HUES64 (cell line): ENCODE data around the gene GSN.

Source experiments
- H3K27ac ChIP-seq: 2 replicates; pipeline ENCODE4 v1.7.0; 2013; ENCODE audit warnings: low read depth, low read length, inconsistent platforms
- H3K27me3 ChIP-seq: 2 replicates; pipeline ENCODE4 v1.6.1; 2013; ENCODE audit warnings: mild to moderate bottlenecking, low read length; ENCODE audit not compliant: insufficient read depth
- H3K36me3 ChIP-seq: 2 replicates; pipeline ENCODE4 v1.6.1; 2013; ENCODE audit warnings: mild to moderate bottlenecking, low read length; ENCODE audit not compliant: insufficient read depth
- H3K4me1 ChIP-seq: 2 replicates; pipeline ENCODE4 v1.6.1; 2013; ENCODE audit warnings: mild to moderate bottlenecking, low read length, moderate library complexity; ENCODE audit not compliant: insufficient read depth
- H3K4me3 ChIP-seq: 2 replicates; pipeline ENCODE4 v1.5.1; 2013; ENCODE audit warnings: mild to moderate bottlenecking, low read length, moderate library complexity
- H3K9ac ChIP-seq: 2 replicates; pipeline ENCODE4 v1.6.1; 2013; ENCODE audit warnings: mild to moderate bottlenecking, low read depth, low read length
- H3K9me3 ChIP-seq: 2 replicates; pipeline ENCODE4 v1.6.1; 2013; ENCODE audit warnings: low read depth, low read length; ENCODE audit not compliant: insufficient read depth
- WGBS: fragments of 150-250, 120-280 bp; methylation state at CpG from one replicate; pipeline ENCODE4 v1.1.7; 2013; ENCODE audit warnings: missing lambda C conversion rate; 5-methylcytosine and 5-hydroxymethylcytosine counted together

GSN gene

GRCh38 chr9:121328876-121329681, 61.1 kb downstream of the GSN start:
- Histone ChIP-seq H3K9ac (no peak overlapping the region), H3K36me3 (peaks cover 13% of the 10 kb centered on the region), H3K27ac (no peak overlapping the region), H3K9me3 (no peaks in the 10 kb centered on the region), H3K27me3 (no peaks in the 10 kb centered on the region), H3K4me1 (no peaks in the 10 kb centered on the region), H3K4me3 (no peak overlapping the region)
- WGBS = 94% methylated on average over 16 of the region's 16 CpGs

- Histone ChIP-seq H3K9ac (no peak overlapping the region), H3K4me1 (no peaks in the 10 kb centered on the region), H3K36me3 (peaks cover 10% of the 10 kb centered on the region), H3K9me3 (no peaks in the 10 kb centered on the region), H3K27me3 (no peaks in the 10 kb centered on the region), H3K27ac (no peak overlapping the region), H3K4me3 (no peak overlapping the region)
- 95% methylated on average over 3 of the region's 3 CpGs for WGBS
Observed at GRCh38 chr9:121331549-121331948, 63.6 kb downstream of the GSN start.

GRCh38 chr9:121331992-121332685, 64.2 kb downstream of the GSN start:
- Histone ChIP-seq H3K9ac (no peak overlapping the region), H3K4me1 (no peaks in the 10 kb centered on the region)
- 90% methylated on average over 13 of the region's 14 CpGs for WGBS

GRCh38 chr9:121333950-121334773, 66.2 kb downstream of the GSN start:
- H3K27ac ChIP-seq = no peak overlapping the region
- H3K9me3 ChIP-seq = no peaks in the 10 kb centered on the region
- 91% methylated on average over 8 of the region's 8 CpGs for WGBS
- no peak overlapping the region for H3K9ac ChIP-seq
- peaks cover 10% of the 10 kb centered on the region for H3K36me3 ChIP-seq
- H3K27me3 ChIP-seq = no peaks in the 10 kb centered on the region
- no peaks in the 10 kb centered on the region for H3K4me1 ChIP-seq
- H3K4me3 ChIP-seq = no peak overlapping the region

More at GRCh38 chr9:121331992-121332685, 64.2 kb downstream of the GSN start:
- Histone ChIP-seq H3K36me3 (peaks cover 10% of the 10 kb centered on the region), H3K27me3 (no peaks in the 10 kb centered on the region), H3K27ac (no peak overlapping the region), H3K4me3 (no peak overlapping the region), H3K9me3 (no peaks in the 10 kb centered on the region)

- Histone ChIP-seq H3K36me3 (peaks cover 17% of the 10 kb centered on the region), H3K4me3 (no peak overlapping the region), H3K4me1 (no peaks in the 10 kb centered on the region), H3K27me3 (no peaks in the 10 kb centered on the region), H3K9me3 (no peaks in the 10 kb centered on the region), H3K9ac (no peak overlapping the region), H3K27ac (no peak overlapping the region)
- 96% methylated on average over 4 of the region's 4 CpGs for WGBS
Observed at GRCh38 chr9:121336665-121337064, 68.7 kb downstream of the GSN start.

GRCh38 chr9:121339437-121339836, 71.5 kb downstream of the GSN start:
- Histone ChIP-seq H3K4me1 (no peaks in the 10 kb centered on the region), H3K9ac (no peak overlapping the region), H3K36me3 (peaks cover 27% of the 10 kb centered on the region), H3K27ac (no peak overlapping the region), H3K27me3 (no peaks in the 10 kb centered on the region), H3K9me3 (no peaks in the 10 kb centered on the region), H3K4me3 (no peak overlapping the region)
- WGBS = 87% methylated on average over 2 of the region's 2 CpGs

GRCh38 chr9:121340676-121341392, 72.9 kb downstream of the GSN start:
- Histone ChIP-seq H3K9me3 (no peaks in the 10 kb centered on the region), H3K27me3 (no peaks in the 10 kb centered on the region), H3K4me3 (no peak overlapping the region), H3K4me1 (no peaks in the 10 kb centered on the region), H3K27ac (no peak overlapping the region), H3K9ac (no peak overlapping the region), H3K36me3 (peaks cover 36% of the 10 kb centered on the region)
- 94% methylated on average over 6 of the region's 6 CpGs for WGBS

- Histone ChIP-seq H3K36me3 (peaks cover 64% of the 10 kb centered on the region), H3K4me1 (no peaks in the 10 kb centered on the region), H3K27ac (no peak overlapping the region), H3K4me3 (no peak overlapping the region), H3K9ac (no peak overlapping the region), H3K27me3 (no peaks in the 10 kb centered on the region), H3K9me3 (no peaks in the 10 kb centered on the region)
- 96% methylated on average over 4 of the region's 4 CpGs for WGBS
Observed at GRCh38 chr9:121344184-121344583, 76.2 kb downstream of the GSN start.

GRCh38 chr9:121345070-121345469, 77.1 kb downstream of the GSN start:
- no peak overlapping the region for H3K27ac ChIP-seq
- no peak overlapping the region for H3K9ac ChIP-seq
- no peaks in the 10 kb centered on the region for H3K9me3 ChIP-seq
- H3K27me3 ChIP-seq = no peaks in the 10 kb centered on the region
- H3K36me3 ChIP-seq = peaks cover 63% of the 10 kb centered on the region
- no peaks in the 10 kb centered on the region for H3K4me1 ChIP-seq
- 96% methylated on average over 3 of the region's 3 CpGs for WGBS
- no peak overlapping the region for H3K4me3 ChIP-seq

- Histone ChIP-seq H3K4me3 (no peak overlapping the region), H3K9me3 (no peaks in the 10 kb centered on the region), H3K27me3 (no peaks in the 10 kb centered on the region), H3K27ac (no peak overlapping the region), H3K9ac (no peak overlapping the region), H3K36me3 (peaks cover 66% of the 10 kb centered on the region), H3K4me1 (0 out of 2 replicates have a peak, but pooled peaks cover under 1% of the 10 kb centered on the region)
- 83% methylated on average over 3 of the region's 3 CpGs for WGBS
Observed at GRCh38 chr9:121348221-121348620, 80.3 kb downstream of the GSN start.
